Thyroid gland (tissue), 4 donors: Measurements from ENCODE around the gene ULK2. TPM values are rescaled to one million over a fixed set of nuclear protein-coding genes. Genes with fewer than 3 reads are reported as not detected.

ENCODE experiments used
- DNase-seq, 2 donors: peaks; one replicate each; pipeline ENCODE4 v3.0.0-alpha.2; 2019
- H3K27ac ChIP-seq, 3 donors: fragments of 200-600 bp; sonication (generic); 1 replicate in 2 of 3; 2 replicates in 1 of 3; pipeline ENCODE4 v1.5.1; 2016 to 2019; ENCODE audit warnings: mild to moderate bottlenecking in 1 of 3, moderate library complexity in 1 of 3
- H3K27me3 ChIP-seq: fragments of 200-600 bp; sonication (generic); one replicate; pipeline ENCODE4 v1.5.1; 2019
- H3K36me3 ChIP-seq, 2 donors: fragments of 200-600 bp; sonication (generic); one replicate each; pipeline ENCODE4 v1.5.1; 2016 to 2019
- H3K4me1 ChIP-seq, 2 donors: fragments of 200-600 bp; sonication (generic); one replicate each; pipeline ENCODE4 v1.5.1; 2017 to 2019
- H3K4me3 ChIP-seq, 3 donors: fragments of 200-600 bp; sonication (generic); replicated peaks in 1 of 3; 1 replicate in 2 of 3; 2 replicates in 1 of 3; pipeline ENCODE4 v1.5.1; 2016; ENCODE audit warnings: mild to moderate bottlenecking in 1 of 3
- H3K9me3 ChIP-seq: fragments of 200-600 bp; sonication (generic); one replicate; pipeline ENCODE4 v1.5.1; 2017
- CTCF ChIP-seq, 6 experiments: fragments of 200-600 bp in 3 of 6; fragments of 450-650 bp in 3 of 6; sonication (generic) in 3 of 6; IDR thresholded peaks; one replicate each; pipeline ENCODE4 v1.5.1; 2016 to 2019; ENCODE audit warnings: antibody characterized with exemption in 6 of 6, mild to moderate bottlenecking in 2 of 6, inconsistent platforms in 1 of 6, moderate library complexity in 1 of 6
- POLR2A ChIP-seq, 2 donors: fragments of 450-650 bp; IDR thresholded peaks; one replicate each; pipeline ENCODE4 v1.6.1; 2017; ENCODE audit warnings: antibody characterized with exemption in 2 of 2, mild to moderate bottlenecking in 2 of 2, moderate library complexity in 1 of 2
- WGBS, 2 donors: methylation state at CpG; one replicate each; pipeline ENCODE4 v1.1.5; 2017; 5-methylcytosine and 5-hydroxymethylcytosine counted together
- intact Hi-C: fragments of 100-400 bp; cut with DNase I; formaldehyde crosslinking; loops from one replicate; pipeline ENCODE4 v1.15.1; 2023
- total RNA-seq, 4 donors: library from RNA; depleted of rRNA; stranded (reverse); fragments of >200 nt; gene quantifications; one replicate each; pipeline ENCODE4 v1.2.3, GENCODE V29; 2016

Gene ULK2
- total RNA-seq, 4 donors from 2014 or later = 15.8 to 22.6 (median 16.8) TPM

- Histone ChIP-seq H3K27me3 (no peaks in the 10 kb centered on the region), H3K4me1 (peaks cover 18 to 30% of the 10 kb centered on the region in 2 donors), H3K36me3 (no peaks in the 10 kb centered on the region), H3K9me3 (no peaks in the 10 kb centered on the region), H3K27ac (no peak overlapping the region), H3K4me3 (no peak overlapping the region)
- WGBS, 2 donors = 88 to 91% methylated on average over 5 to 6 of the region's 6 CpGs
- intact Hi-C loops = no loop called here
- TF ChIP-seq CTCF (IDR thresholded peaks at IDR 0.05) = no peak
- TF ChIP-seq POLR2A (IDR thresholded peaks at IDR 0.05) = no peak
- no peak for DNase-seq
Measured at GRCh38 chr17:19755392-19755791, 112.3 kb downstream of the ULK2 start.

- H3K9me3 ChIP-seq = no peaks in the 10 kb centered on the region
- peak; percentile 72 to 84 for DNase-seq
- WGBS, 2 donors = 72 to 75% methylated on average over 9 to 12 of the region's 12 CpGs
- no peaks in the 10 kb centered on the region for H3K27me3 ChIP-seq
- H3K36me3 ChIP-seq = no peaks in the 10 kb centered on the region
- H3K4me3 ChIP-seq = no peak overlapping the region
- peak overlapping the region; percentile 51 to 94 (median 60) for H3K27ac ChIP-seq
- peaks cover 18 to 37% of the 10 kb centered on the region in 2 donors for H3K4me1 ChIP-seq
- intact Hi-C loops = no loop called here
- TF ChIP-seq POLR2A (IDR thresholded peaks at IDR 0.05) = no peak
- peak in 5 of 6 experiments; percentile 26 to 77 (median 67) for TF ChIP-seq CTCF (IDR thresholded peaks at IDR 0.05)
Measured at GRCh38 chr17:19753661-19754463, 113.9 kb downstream of the ULK2 start.

- peak; percentile 97 to 98 for DNase-seq
- Histone ChIP-seq H3K4me3 (no peak overlapping the region), H3K36me3 (no peaks in the 10 kb centered on the region), H3K27me3 (no peaks in the 10 kb centered on the region), H3K4me1 (peaks cover 18 to 45% of the 10 kb centered on the region in 2 donors), H3K27ac (peak overlapping the region; percentile 81 to 98 (median 94)), H3K9me3 (no peaks in the 10 kb centered on the region)
- intact Hi-C loops = no loop called here
- WGBS, 2 donors = 35 to 37% methylated on average over 7 to 11 of the region's 12 CpGs
- TF ChIP-seq CTCF (IDR thresholded peaks at IDR 0.05) (no peak), POLR2A (IDR thresholded peaks at IDR 0.05) (peak in 1 of 2 donors; percentile 54)
Measured at GRCh38 chr17:19753051-19753509, 114.7 kb downstream of the ULK2 start.

GRCh38 chr17:19752216-19753050 is 115.3 kb downstream of the ULK2 start:
- Histone ChIP-seq H3K27ac (peak overlapping the region; percentile 81 to 98 (median 94)), H3K27me3 (no peaks in the 10 kb centered on the region), H3K4me3 (no peak overlapping the region), H3K9me3 (no peaks in the 10 kb centered on the region), H3K36me3 (no peaks in the 10 kb centered on the region), H3K4me1 (peaks cover 18 to 47% of the 10 kb centered on the region in 2 donors)
- 77 to 87% methylated on average over 14 of the region's 15 CpGs for WGBS, 2 donors
- no peak for TF ChIP-seq POLR2A (IDR thresholded peaks at IDR 0.05)
- TF ChIP-seq CTCF (IDR thresholded peaks at IDR 0.05) = no peak
- DNase-seq = peak in 1 of 2 donors; percentile 21
- intact Hi-C loops = no loop called here
